Measurements from ENCODE around the gene C21orf58.

C21orf58 gene

DNA sequence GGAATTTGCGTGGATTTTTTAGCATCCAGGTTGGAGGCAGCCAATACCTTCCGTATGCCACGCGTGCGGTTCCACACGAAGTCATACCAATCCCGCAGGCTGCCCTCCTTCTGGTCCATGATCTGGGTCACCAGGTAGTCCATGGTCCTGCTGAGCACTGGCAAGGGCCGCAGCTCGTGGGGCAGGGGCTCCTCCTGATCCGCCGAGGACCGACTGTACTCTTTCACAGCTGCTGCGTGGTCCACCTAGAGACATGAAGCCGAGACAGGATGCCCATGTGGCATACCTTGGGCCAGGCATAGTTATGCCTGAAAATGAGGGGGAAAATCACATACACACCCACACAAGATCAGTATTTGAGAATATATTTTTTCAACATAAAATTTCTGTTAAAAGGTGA lies 50.3 kb downstream of the C21orf58 start:
- H3K36me3 ChIP-seq (ENCODE audit: control insufficient read depth, insufficient read depth, low read length) = peaks cover 100% of the 10 kb centered on the region
- 98% methylated on average over 6 to 13 of the region's 14 CpGs for WGBS, 2 experiments (ENCODE audit: insufficient coverage in 2 of 2)

GRCh38 chr21:46269466-46269865 lies 54.2 kb downstream of the C21orf58 start:
- no peaks in the 10 kb centered on the region for H3K9me3 ChIP-seq (ENCODE audit: control insufficient read depth, low read length)
- 93 to 96% methylated on average over 10 of the region's 10 CpGs for WGBS, 2 experiments (ENCODE audit: insufficient coverage in 2 of 2)
- H3K27ac ChIP-seq (ENCODE audit: low read depth, low read length, severe bottlenecking) = no peak overlapping the region
- peaks cover 97% of the 10 kb centered on the region for H3K36me3 ChIP-seq (ENCODE audit: control insufficient read depth, insufficient read depth, low read length)
- peaks cover 7% of the 10 kb centered on the region for H3K4me1 ChIP-seq (ENCODE audit: control insufficient read depth, insufficient read depth, low read length, poor library complexity, severe bottlenecking)
- H3K4me3 ChIP-seq (ENCODE audit: extremely low read depth, insufficient read depth, low read length, poor library complexity, severe bottlenecking) = no peak overlapping the region

More for the DNA sequence above, 50.3 kb downstream of the C21orf58 start:
- H3K9me3 ChIP-seq (ENCODE audit: control insufficient read depth, low read length) = no peaks in the 10 kb centered on the region
- H3K4me3 ChIP-seq (ENCODE audit: extremely low read depth, insufficient read depth, low read length, poor library complexity, severe bottlenecking) = no peak overlapping the region
- no peak overlapping the region for H3K27ac ChIP-seq (ENCODE audit: low read depth, low read length, severe bottlenecking)
- H3K4me1 ChIP-seq (ENCODE audit: control insufficient read depth, insufficient read depth, low read length, poor library complexity, severe bottlenecking) = no peaks in the 10 kb centered on the region

DNA sequence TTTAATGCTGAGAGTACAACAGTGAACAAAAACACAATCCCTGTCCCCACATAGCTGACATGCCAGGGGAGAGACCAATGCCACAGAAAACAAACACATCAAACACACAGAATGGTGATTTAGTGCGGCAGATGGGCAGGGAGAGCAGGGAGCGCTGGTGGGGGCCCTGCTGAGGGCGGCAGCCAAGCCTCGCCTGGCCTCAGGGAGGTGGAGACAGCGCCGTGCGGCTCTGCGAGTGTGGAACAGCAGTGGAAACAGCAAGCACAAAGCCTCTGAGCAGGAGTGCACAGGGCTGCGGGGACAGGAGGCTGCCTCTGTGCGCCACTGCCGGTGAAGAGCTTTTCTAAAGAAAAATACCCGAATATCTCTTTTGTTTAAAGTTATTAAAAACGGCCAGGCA lies 55.3 kb downstream of the C21orf58 start:
- Histone ChIP-seq H3K27ac (ENCODE audit: low read depth, low read length, severe bottlenecking) (no peak overlapping the region), H3K4me3 (ENCODE audit: extremely low read depth, insufficient read depth, low read length, poor library complexity, severe bottlenecking) (no peak overlapping the region), H3K9me3 (ENCODE audit: control insufficient read depth, low read length) (no peaks in the 10 kb centered on the region), H3K36me3 (ENCODE audit: control insufficient read depth, insufficient read depth, low read length) (peaks cover 93% of the 10 kb centered on the region), H3K4me1 (ENCODE audit: control insufficient read depth, insufficient read depth, low read length, poor library complexity, severe bottlenecking) (peaks cover 7% of the 10 kb centered on the region)
- 95 to 98% methylated on average over 11 to 13 of the region's 13 CpGs for WGBS, 2 experiments (ENCODE audit: insufficient coverage in 2 of 2)

GRCh38 chr21:46266946-46267345 lies 56.7 kb downstream of the C21orf58 start:
- H3K36me3 ChIP-seq (ENCODE audit: control insufficient read depth, insufficient read depth, low read length) = peaks cover 85% of the 10 kb centered on the region

GRCh38 chr21:46265736-46266525 lies 57.7 kb downstream of the C21orf58 start:
- Histone ChIP-seq H3K36me3 (ENCODE audit: control insufficient read depth, insufficient read depth, low read length) (peaks cover 85% of the 10 kb centered on the region), H3K9me3 (ENCODE audit: control insufficient read depth, low read length) (no peaks in the 10 kb centered on the region)
- WGBS, 2 experiments (ENCODE audit: insufficient coverage in 2 of 2) = 94% methylated on average over 25 to 26 of the region's 26 CpGs

More at GRCh38 chr21:46266946-46267345, 56.7 kb downstream of the C21orf58 start:
- no peak overlapping the region for H3K27ac ChIP-seq (ENCODE audit: low read depth, low read length, severe bottlenecking)
- no peak overlapping the region for H3K4me3 ChIP-seq (ENCODE audit: extremely low read depth, insufficient read depth, low read length, poor library complexity, severe bottlenecking)
- H3K4me1 ChIP-seq (ENCODE audit: control insufficient read depth, insufficient read depth, low read length, poor library complexity, severe bottlenecking) = peaks cover 7% of the 10 kb centered on the region
- no peaks in the 10 kb centered on the region for H3K9me3 ChIP-seq (ENCODE audit: control insufficient read depth, low read length)
- WGBS, 2 experiments (ENCODE audit: insufficient coverage in 2 of 2) = 94 to 96% methylated on average over 17 to 18 of the region's 19 CpGs

GRCh38 chr21:46264690-46265144 lies 59.0 kb downstream of the C21orf58 start:
- peaks cover 85% of the 10 kb centered on the region for H3K36me3 ChIP-seq (ENCODE audit: control insufficient read depth, insufficient read depth, low read length)
- no peak overlapping the region for H3K27ac ChIP-seq (ENCODE audit: low read depth, low read length, severe bottlenecking)
- WGBS, 2 experiments (ENCODE audit: insufficient coverage in 2 of 2) = 93 to 98% methylated on average over 10 to 13 of the region's 13 CpGs
- no peak overlapping the region for H3K4me3 ChIP-seq (ENCODE audit: extremely low read depth, insufficient read depth, low read length, poor library complexity, severe bottlenecking)
- H3K4me1 ChIP-seq (ENCODE audit: control insufficient read depth, insufficient read depth, low read length, poor library complexity, severe bottlenecking) = peaks cover 7% of the 10 kb centered on the region
- no peaks in the 10 kb centered on the region for H3K9me3 ChIP-seq (ENCODE audit: control insufficient read depth, low read length)

More at GRCh38 chr21:46265736-46266525, 57.7 kb downstream of the C21orf58 start:
- H3K4me1 ChIP-seq (ENCODE audit: control insufficient read depth, insufficient read depth, low read length, poor library complexity, severe bottlenecking) = peaks cover 7% of the 10 kb centered on the region
- peak overlapping the region; percentile 10 for H3K27ac ChIP-seq (ENCODE audit: low read depth, low read length, severe bottlenecking)
- no peak overlapping the region for H3K4me3 ChIP-seq (ENCODE audit: extremely low read depth, insufficient read depth, low read length, poor library complexity, severe bottlenecking)

GRCh38 chr21:46264046-46264689 lies 59.5 kb downstream of the C21orf58 start:
- WGBS, 2 experiments (ENCODE audit: insufficient coverage in 2 of 2) = 97 to 99% methylated on average over 20 to 22 of the region's 22 CpGs
- no peak overlapping the region for H3K4me3 ChIP-seq (ENCODE audit: extremely low read depth, insufficient read depth, low read length, poor library complexity, severe bottlenecking)
- no peaks in the 10 kb centered on the region for H3K9me3 ChIP-seq (ENCODE audit: control insufficient read depth, low read length)
- peaks cover 7% of the 10 kb centered on the region for H3K4me1 ChIP-seq (ENCODE audit: control insufficient read depth, insufficient read depth, low read length, poor library complexity, severe bottlenecking)
- no peak overlapping the region for H3K27ac ChIP-seq (ENCODE audit: low read depth, low read length, severe bottlenecking)
- H3K36me3 ChIP-seq (ENCODE audit: control insufficient read depth, insufficient read depth, low read length) = peaks cover 83% of the 10 kb centered on the region

DNA sequence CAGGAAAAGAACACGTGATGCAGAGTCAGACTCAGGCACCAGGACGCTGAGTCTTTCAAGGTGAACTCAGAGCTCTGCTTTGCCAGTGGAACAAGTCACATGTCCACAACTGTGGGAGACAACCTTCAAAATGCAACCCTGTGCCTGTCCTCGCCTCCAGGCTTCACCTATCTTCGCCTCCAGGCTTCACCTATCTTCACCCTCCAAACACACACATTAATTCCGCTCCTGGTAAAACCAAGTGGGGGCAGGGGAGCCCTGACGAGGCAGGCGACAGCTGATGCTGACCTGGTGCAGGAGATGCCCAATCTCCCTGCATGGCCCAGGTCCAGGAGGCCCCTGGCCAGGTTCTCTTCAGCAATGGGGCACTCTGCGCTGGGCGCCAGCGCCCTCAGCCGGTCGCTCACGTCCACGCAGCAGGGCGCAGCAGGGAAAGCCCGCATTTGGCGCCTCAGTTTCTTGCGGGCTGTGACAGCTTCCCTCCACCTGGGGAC lies 67.1 kb downstream of the C21orf58 start:
- WGBS, 2 experiments (ENCODE audit: insufficient coverage in 2 of 2) = 92 to 95% methylated on average over 14 to 18 of the region's 18 CpGs
- Histone ChIP-seq H3K36me3 (ENCODE audit: control insufficient read depth, insufficient read depth, low read length) (peaks cover 98% of the 10 kb centered on the region), H3K4me3 (ENCODE audit: extremely low read depth, insufficient read depth, low read length, poor library complexity, severe bottlenecking) (no peak overlapping the region), H3K4me1 (ENCODE audit: control insufficient read depth, insufficient read depth, low read length, poor library complexity, severe bottlenecking) (no peaks in the 10 kb centered on the region), H3K27ac (ENCODE audit: low read depth, low read length, severe bottlenecking) (no peak overlapping the region), H3K9me3 (ENCODE audit: control insufficient read depth, low read length) (no peaks in the 10 kb centered on the region)

- no peak overlapping the region for H3K4me3 ChIP-seq (ENCODE audit: extremely low read depth, insufficient read depth, low read length, poor library complexity, severe bottlenecking)
- H3K9me3 ChIP-seq (ENCODE audit: control insufficient read depth, low read length) = no peaks in the 10 kb centered on the region
- no peaks in the 10 kb centered on the region for H3K4me1 ChIP-seq (ENCODE audit: control insufficient read depth, insufficient read depth, low read length, poor library complexity, severe bottlenecking)
- WGBS, 2 experiments (ENCODE audit: insufficient coverage in 2 of 2) = 88 to 92% methylated on average over 4 to 6 of the region's 6 CpGs
- H3K36me3 ChIP-seq (ENCODE audit: control insufficient read depth, insufficient read depth, low read length) = peaks cover 98% of the 10 kb centered on the region
- H3K27ac ChIP-seq (ENCODE audit: low read depth, low read length, severe bottlenecking) = no peak overlapping the region
Observed at GRCh38 chr21:46255758-46256337, 67.8 kb downstream of the C21orf58 start.

GRCh38 chr21:46255166-46255565 lies 68.5 kb downstream of the C21orf58 start:
- Histone ChIP-seq H3K4me3 (ENCODE audit: extremely low read depth, insufficient read depth, low read length, poor library complexity, severe bottlenecking) (no peak overlapping the region), H3K4me1 (ENCODE audit: control insufficient read depth, insufficient read depth, low read length, poor library complexity, severe bottlenecking) (no peaks in the 10 kb centered on the region), H3K36me3 (ENCODE audit: control insufficient read depth, insufficient read depth, low read length) (peaks cover 98% of the 10 kb centered on the region), H3K9me3 (ENCODE audit: control insufficient read depth, low read length) (no peaks in the 10 kb centered on the region), H3K27ac (ENCODE audit: low read depth, low read length, severe bottlenecking) (no peak overlapping the region)
- WGBS, 2 experiments (ENCODE audit: insufficient coverage in 2 of 2) = 97 to 98% methylated on average over 11 of the region's 11 CpGs

All from mesodermal cell (in vitro differentiated cells).